HG03097 (cell line): ENCODE data around the gene KCNMA1.

Source experiments
- ATAC-seq: cut with Tn5 transposase; IDR thresholded peaks from one replicate; pipeline ENCODE4 v1.9.1; 2021; ENCODE audit not compliant: unreplicated experiment, low FRiP score

The KCNMA1 gene

DNA sequence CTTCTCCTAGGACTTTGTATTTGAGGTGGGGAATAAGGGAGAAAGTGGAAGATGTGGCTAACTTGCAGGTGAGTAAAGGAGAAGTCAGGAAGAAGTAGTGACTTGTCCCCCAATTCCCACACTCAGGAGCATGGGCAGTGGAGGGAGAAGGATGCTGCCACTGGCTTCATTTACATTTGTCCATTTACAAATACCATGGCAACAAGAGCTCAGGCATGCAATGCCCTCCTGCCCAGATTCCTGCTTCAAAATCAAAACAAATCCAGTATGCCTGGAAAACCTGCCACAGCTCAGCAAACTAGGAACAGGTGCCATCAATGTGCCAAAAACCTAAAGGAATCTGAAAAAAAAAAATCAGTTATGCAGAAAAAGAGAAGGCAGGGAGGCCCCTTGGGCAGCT lies 139.9 kb downstream of the KCNMA1 start:
- ATAC-seq, result no peak

DNA sequence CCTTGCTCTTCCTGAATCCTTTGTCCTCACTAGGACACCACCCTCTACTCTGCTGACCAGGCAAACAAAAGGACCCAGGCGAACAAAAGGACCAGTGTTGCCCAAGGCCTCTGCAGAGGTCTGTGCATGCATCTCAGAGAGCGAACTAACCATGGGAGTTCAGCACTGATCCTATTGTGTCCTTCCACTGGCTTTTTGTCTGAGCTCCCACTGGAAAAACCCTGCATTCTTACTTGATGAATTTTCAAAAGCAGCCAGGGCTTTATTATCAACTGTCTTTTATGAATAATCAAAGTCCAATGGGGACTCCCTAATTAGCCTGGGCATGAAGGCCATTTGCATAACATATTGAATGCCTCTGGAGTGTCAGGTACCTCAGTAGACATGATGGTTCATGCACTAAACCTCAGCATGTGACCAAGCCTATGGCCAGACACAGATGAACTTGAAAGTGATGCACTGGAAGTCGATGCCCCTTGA lies 140.6 kb downstream of the KCNMA1 start:
- no peak for ATAC-seq

DNA sequence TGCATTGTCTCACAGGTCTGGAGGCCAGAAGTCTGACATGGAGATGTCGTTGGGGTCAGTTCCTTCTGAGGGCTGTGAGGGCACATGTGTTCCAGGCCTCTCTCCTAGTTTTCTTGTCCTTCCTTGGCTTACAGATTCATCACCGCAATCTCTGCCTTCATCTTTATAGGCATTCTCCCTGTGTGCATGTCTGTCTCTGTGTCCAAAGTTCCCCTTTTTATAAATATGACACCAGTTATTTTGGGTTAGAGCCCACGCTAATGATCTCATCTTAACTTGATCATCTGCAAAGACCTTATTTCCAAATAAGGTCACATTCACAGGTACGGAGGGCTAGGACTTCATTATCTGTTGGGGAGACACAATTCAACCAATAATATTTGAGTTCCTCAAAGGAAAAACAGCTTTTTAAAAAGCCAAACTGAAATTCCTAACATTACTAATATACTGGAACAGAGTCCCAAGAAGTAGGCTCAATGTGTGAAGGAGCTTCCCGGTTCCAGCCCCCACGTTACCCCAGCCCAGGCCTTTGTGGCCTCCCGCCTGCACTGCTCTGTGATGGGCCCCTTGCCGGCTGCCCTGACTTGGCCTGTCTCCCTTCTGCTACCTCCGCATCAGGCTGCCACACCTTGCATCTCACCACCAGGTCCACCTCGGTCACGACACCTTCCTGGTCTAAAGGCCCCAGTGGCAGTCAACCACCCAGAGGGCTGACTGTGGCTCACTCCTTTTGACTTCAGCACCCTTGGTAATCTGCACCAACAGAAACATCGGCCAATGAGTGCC lies 142.7 kb downstream of the KCNMA1 start:
- no peak for ATAC-seq

DNA sequence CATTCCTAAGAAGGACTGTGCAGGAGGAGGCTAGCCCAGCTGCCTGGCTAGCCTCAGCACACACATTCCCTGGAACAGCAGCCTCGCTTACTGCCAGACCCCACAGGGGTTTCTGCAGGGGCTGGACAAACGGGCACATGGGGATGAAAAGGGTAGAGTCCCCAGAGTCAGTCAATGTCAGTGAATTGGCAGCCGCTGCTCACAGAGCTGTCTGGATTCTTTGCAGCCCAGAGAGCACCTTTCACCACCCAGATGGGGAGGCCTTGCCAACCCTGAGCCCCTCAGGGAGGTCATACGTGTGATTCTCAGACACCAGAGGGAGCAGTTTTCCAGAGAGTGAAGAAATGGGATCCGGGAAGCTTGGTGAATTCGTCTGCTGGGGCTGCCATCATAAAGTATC lies 143.3 kb downstream of the KCNMA1 start:
- ATAC-seq, result no peak

DNA sequence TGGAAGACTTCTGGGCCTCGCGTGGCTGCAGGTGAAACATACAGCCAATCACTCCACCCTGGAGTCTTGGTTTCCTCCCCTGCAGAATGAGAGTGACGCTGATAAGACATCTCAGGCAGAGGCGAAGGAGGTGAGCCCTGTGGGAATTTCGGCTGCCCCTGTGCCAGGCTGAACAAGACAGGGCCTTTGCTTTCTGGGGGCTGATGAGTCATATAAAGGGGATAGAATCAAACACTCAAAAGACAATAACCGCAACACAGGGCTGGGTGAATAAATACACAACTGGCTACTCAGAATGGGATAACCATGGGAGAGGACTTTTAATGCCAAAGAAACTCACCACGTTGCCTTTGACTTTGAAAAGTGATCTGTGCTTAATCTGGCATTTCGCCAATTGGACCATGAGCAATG lies 143.8 kb downstream of the KCNMA1 start:
- no peak for ATAC-seq

DNA sequence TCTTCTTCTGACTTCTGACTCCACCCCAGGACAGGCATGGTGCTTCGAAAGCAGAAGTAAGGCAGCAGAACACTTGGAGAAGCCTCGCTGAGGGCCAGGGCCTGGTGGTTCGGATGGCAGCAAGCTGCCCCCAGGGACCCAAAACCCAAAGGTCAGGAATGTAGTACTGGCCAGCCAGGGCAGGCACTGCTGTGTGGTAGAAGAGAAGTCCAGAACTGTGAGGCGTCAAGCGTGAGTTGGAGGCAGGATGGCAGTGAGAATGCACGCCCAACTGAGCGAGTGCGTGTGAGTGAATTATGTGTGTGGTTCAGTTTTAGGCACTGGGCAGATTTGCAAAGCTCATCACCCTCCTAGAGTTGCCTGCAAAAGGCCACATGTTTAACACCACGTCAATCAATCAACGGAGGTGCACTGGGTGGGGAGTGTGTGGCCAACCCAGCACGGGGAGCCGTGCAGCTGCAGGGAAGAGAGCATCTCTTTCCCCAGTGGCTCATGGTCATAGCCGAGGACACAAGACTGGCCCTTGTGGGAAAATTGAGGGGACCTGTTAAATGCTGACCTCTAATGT lies 144.3 kb downstream of the KCNMA1 start:
- ATAC-seq, result no peak

DNA sequence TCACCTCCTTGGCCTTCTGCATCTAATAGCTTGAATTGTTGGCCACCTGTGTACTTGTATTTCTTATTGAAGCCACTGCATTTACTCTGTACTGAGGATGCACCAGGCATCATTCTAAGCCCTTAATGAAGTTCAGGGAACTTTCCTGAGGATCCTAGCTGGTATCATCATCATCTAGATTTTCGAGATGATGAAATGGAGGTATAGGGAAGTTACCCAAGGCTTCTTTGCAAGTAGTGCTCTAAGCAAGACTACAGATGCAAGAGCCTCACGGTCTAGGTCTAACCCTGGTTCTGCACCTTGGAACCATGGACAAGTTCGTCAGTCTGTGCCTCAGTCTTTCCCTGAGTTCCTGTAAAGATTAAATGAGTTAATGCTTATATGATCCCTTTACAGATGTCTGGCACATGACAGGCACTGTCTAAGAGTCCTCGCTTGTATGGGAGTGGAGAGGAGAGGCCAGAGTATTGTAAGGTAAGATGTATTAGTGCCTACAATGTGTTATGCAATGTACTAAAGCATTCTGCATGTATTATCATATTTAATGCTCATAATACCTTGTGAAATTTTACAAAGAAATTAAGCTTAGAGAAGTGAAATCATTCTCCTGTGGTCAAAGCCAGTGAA lies 145.1 kb downstream of the KCNMA1 start:
- no peak for ATAC-seq

DNA sequence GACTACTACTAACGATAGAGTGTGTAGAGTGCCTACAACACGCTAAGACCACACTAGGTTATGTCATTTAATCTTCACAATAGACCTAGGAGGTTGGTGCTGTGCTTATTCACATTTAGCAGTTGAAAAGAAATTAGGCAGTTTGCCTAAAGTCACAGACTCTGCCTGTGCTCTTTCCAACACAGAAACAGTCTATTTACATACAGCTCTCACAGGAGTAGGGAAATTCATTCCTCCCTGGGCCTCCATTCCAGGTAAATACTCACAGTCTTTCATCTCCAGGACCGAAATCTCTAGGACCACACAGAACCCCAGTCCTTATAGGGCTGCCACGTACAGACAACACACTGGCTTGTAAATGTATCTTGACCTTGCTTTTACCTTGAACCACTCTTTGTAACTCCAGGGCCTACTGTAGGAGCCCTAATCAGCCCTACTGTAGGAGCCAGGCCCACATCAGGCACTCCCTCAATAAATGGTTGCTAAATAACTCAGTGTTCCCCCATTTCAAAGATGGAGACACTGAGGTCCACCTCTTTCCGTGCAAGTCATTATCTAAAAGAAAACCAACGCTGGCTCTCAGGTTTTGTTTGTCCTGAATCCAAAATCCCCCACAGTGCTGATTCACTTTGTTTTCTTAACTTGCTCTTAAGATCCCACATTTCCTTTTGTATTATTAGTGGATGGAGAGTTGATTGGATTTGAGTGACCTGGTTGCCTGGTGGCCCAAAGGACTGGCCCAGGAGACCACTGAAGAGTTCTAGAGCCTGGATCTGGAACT lies 146.9 kb downstream of the KCNMA1 start:
- no peak for ATAC-seq

DNA sequence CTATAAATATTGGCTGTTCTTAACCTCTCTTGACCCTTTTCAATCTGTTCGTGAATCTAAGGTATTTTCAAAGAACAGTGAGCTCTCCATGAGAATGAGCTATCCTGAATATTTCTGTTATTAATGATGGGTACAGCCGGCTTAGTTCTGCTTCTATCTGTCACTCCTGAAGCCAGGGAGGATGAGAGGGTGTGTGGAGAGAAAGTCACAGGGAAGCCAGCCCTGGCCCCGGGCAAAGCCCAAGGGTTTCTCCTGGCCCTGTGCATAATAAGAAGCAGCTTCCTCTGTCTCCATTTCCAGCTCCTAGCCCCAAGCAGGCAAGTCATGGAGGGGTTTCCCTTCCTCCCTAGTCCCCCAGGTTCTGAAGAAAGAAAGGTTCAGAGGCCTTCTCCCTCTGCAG lies 151.1 kb downstream of the KCNMA1 start:
- no peak for ATAC-seq

DNA sequence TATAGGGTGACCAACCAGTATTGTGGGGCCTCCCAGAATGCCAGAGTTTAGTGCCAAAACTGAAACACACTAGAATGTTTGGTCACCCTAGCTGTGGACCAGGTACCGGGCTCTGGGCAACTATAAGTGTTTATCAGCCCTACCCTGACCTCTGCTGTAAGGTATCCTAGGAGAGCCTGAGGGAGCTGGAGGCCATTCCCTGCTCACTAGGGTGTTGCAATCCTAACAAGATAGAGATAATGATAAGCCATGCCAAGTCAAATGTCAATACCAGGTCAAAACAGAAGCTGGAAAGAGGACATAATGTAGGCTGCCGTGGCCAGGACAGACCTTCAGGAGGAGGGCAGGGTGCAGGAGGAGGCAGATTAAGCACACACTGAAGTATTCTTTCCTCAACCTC lies 151.8 kb downstream of the KCNMA1 start:
- ATAC-seq, result no peak

DNA sequence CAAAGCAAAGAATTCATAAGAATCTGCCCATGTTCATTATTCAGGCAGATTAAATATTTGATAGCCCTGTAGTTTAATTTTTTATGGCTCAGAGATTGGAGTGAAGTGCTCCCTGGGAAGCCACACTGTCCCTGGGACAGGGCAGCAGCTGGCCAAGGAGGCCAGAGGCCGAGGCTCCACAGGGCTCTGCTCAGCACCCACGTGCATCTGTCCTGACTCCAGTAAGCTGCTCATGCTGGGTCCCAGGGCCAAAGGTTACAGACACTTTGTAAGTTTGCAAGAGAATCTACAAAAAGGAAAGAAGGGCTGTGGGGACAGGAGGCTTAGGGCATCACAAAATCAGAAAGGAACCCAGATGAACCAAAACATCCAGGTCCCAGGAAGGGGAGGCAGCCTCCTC lies 155.5 kb downstream of the KCNMA1 start:
- no peak for ATAC-seq

DNA sequence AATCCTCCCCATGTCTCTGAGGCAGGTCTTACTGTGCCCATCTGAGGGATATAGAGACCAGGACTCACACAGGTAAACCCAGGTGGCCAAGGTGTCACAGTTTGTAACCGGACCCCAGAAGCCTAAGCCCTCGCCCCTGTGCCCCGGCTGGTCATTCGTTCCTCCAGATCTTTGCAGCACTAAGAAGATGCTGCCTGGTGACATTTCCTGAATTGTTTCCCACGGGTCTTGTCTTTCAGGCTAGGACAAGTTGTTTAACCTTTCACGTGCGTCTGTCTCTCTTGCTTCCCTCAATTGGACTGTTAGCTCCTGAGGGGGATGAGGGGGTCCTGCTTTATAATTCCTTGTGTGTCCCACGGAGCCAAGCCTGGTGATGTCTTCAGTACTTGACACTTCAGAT lies 158.0 kb downstream of the KCNMA1 start:
- ATAC-seq, result no peak

DNA sequence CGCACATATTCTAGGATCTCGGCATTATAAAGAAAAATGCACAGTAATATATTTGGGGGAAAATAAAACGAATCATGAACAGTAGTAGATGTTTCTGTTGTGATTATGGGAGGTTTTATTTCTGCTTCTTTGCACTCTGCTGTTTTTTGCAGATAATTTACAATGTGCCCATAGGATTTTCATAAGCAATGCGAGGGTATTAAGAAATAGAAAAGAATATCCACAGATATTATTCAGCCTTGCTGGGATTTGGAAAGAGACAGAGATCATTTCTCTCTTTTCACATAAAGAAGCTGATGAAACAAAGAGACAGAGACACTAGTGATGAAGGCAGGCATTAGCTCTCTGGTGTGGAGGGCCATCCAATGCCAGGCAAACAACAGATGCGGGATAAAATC lies 158.6 kb downstream of the KCNMA1 start:
- no peak for ATAC-seq

DNA sequence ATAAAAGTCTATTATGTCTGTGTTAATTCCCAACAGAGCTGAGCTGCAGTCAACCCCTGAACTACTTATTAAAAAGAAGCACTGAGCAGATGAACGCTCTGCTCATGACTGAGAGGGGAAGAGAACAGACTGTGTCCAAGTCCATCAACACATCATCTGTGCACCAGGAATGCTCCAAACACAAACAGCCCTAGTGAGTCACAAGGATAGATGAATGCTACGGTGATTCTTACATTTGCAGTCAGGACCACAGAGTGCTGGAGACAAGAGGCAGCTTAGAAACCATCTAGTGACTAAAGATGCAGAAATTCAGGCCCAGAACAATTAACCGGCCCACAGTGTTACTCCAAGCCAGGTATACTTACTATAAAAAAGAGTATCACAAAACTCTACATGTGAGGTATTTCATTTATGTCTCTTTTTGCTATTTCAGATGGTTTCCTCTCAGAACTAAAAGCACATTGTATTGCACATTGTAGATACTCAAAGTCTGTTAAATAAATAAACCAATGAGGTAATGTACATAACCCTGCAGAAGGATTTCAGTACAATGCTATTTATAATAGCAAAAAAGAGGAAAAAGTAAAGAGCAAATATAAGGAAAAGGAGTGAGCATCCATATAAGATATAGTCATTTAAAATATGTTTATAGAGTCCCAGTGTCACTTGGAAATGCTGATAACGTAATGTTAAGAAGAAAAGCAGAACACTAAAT lies 159.2 kb downstream of the KCNMA1 start:
- ATAC-seq, result no peak

DNA sequence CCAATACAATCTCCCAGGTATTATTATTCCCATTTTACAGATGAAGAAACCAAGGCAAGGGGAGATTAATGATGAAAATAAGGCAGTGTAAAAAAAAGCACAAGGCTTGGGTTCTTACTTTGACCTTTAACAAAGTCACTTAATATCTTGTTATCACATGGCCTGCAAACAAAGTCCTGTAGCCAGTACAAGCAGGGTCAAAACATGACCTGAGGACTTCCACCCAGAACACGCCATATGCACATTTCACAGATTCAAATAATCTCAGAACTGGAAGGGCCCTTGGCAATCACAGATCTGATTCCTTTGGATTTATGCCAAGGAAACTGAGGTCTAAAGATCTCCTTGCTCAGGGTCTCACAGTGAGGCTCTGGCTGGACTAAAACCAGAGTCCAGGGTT lies 162.1 kb downstream of the KCNMA1 start:
- no peak for ATAC-seq

DNA sequence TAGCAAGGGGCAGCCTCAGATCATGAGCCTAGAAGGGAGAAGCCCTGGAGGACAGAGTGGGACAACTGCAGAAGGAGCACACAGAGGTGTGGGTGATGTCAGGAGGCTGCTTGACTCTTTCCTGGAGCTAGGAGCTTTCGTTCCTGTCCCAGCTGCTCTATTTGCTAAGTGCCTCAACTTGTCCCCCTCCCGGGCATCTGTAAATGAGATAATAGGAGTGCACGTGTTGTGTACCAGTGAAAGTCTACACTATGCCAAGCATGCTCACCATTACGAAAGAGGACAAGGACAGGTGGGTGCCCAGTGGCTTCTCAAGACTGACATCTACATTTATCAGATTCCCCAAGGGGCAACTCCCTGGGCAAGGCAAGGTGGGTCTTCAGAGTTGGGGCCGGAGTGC lies 162.7 kb downstream of the KCNMA1 start:
- no peak for ATAC-seq

DNA sequence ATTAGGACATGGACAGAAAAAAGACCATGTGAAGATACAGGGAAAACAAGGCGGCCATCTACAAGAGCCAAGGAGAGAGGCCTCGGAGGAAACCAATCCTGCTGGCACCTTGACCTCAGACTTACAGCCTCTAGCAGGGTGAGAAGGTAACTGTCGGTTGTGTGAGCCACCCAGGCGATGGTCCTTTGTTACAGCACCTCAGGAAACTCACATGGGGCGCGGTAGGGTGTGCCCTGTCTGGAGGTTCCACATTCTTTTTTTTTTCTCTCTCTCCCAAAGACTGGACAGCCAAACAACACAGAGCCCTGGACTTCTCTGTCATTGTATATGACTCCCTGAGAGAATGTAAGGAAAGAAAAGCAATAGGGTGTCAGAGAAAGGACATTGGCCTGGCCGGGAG lies 163.2 kb downstream of the KCNMA1 start:
- no peak for ATAC-seq

DNA sequence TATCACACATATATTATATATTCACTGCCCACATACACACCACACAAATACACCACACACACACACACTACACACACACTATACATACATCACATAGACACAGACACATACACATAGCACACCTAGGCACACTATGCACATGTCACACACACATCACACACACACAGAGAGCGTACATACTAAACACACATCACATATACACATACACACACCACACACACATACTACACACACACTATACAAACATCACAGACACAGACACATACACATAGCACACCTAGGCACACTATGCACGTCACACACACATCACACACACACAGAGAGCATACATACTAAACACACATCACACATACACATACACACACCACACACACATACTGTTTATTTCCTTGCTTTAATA lies 165.5 kb downstream of the KCNMA1 start:
- no peak for ATAC-seq

DNA sequence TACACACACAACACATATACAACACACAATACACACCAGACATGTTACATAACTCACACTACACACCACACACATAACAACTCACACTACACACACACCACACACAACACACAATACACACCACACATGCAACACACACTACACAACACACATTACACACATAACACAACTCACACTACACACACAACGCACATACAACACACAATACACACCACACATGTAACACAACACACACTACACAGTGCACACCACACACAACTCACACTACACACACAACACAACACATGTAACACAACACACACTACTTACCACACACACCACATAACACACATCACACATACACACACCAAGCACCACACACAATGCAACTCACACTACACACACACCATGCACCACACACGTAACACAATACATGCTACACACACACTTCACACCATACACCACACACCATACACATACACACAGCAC lies 166.5 kb downstream of the KCNMA1 start:
- ATAC-seq, result no peak

DNA sequence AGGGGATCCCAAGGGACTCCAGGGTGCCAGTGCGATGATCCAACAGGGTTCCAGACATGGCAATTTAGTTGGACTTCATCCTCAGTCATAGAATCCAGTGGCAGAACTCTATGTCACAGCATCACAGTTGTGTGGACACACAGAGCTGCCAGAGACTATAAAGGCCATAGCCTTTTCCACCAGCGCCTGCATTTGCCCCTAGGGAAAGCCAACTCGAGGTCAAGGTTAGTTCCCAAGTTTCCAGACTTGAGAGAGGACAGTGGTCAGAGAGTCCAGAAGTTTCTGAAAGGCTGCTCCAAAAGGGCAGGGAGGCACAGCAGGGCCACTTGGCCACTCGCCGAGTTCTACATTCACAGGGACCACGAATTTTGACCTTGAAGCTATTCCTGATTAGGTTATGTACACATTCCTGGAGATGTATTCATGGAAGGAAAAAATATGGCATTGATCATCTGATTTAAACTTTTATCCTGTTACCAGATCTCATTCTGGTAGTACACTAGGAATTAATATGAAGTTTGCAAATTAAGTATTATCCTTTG lies 170.1 kb downstream of the KCNMA1 start:
- no peak for ATAC-seq
